CD4-positive, alpha-beta memory T cell (primary cell): ENCODE measurements around the gene CPEB4. TPM values are rescaled to one million over a fixed set of nuclear protein-coding genes. Genes with fewer than 3 reads are reported as not detected.
A peak's percentile ranks its signal among the peaks of the same experiment; 100 is the strongest.

ENCODE experiments used
- CTCF ChIA-PET: fragments of 350-600 bp; sonication (Branson Sonifier 250); formaldehyde crosslinking; loops from one replicate; lab custom pipeline; 2021; ENCODE audit warnings: inconsistent platforms; ENCODE audit not compliant: partially characterized antibody; lab: Charles Lee
- POLR2A ChIA-PET: fragments of 350-600 bp; sonication (Branson Sonifier 250); formaldehyde crosslinking; loops from one replicate; lab custom pipeline; 2021; ENCODE audit not compliant: partially characterized antibody; lab: Charles Lee
- DNase-seq, 5 donors: peaks; one replicate each; pipeline versions ENCODE4 v3.0.0 to v3.0.0-alpha.2; 2020 to 2022; ENCODE audit warnings: mixed read lengths in 1 of 5
- H3K27ac ChIP-seq: one replicate; pipeline ENCODE4 v1.7.0; 2013; ENCODE audit warnings: low read depth, low read length
- H3K27me3 ChIP-seq: 2 replicates; pipeline ENCODE4 v1.7.0; 2013; ENCODE audit warnings: mild to moderate bottlenecking, low read length, moderate library complexity; ENCODE audit not compliant: insufficient read depth
- H3K36me3 ChIP-seq: 2 replicates; pipeline ENCODE4 v1.7.0; 2013; ENCODE audit warnings: mild to moderate bottlenecking, low read length, moderate library complexity; ENCODE audit not compliant: insufficient read depth
- H3K4me1 ChIP-seq: 2 replicates; pipeline ENCODE4 v1.7.0; 2013; ENCODE audit warnings: mild to moderate bottlenecking, low read length, moderate library complexity; ENCODE audit not compliant: insufficient read depth
- H3K4me3 ChIP-seq, 2 donors: one replicate each; pipeline ENCODE4 v1.7.0; 2013; ENCODE audit warnings: low read length in 2 of 2, mild to moderate bottlenecking in 1 of 2
- H3K9me3 ChIP-seq, 2 donors: one replicate each; pipeline ENCODE4 v1.7.0; 2013; ENCODE audit warnings: low read length in 2 of 2, control low read depth in 1 of 2; ENCODE audit not compliant: control insufficient read depth in 1 of 2
- H3K27ac Mint-ChIP-seq, 7 donors: one replicate each; pipeline ENCODE4 v1.8.0; 2020 to 2021; ENCODE audit warnings: mixed read lengths in 7 of 7, mild to moderate bottlenecking in 6 of 7, inconsistent platforms in 3 of 7, moderate library complexity in 3 of 7
- H3K27me3 Mint-ChIP-seq, 2 donors: one replicate each; pipeline ENCODE4 v1.8.0; 2020 to 2021; ENCODE audit warnings: mixed read lengths in 2 of 2
- H3K36me3 Mint-ChIP-seq, 2 donors: one replicate each; pipeline ENCODE4 v1.8.0; 2020 to 2021; ENCODE audit warnings: mixed read lengths in 2 of 2, inconsistent platforms in 1 of 2, mild to moderate bottlenecking in 1 of 2
- H3K4me1 Mint-ChIP-seq, 4 donors: one replicate each; pipeline ENCODE4 v1.8.0; 2020 to 2021; ENCODE audit warnings: mixed read lengths in 4 of 4, mild to moderate bottlenecking in 1 of 4
- H3K4me3 Mint-ChIP-seq, 8 donors: one replicate each; pipeline ENCODE4 v1.8.0; 2020 to 2021; ENCODE audit warnings: mixed read lengths in 8 of 8, mild to moderate bottlenecking in 7 of 8, moderate library complexity in 6 of 8, inconsistent platforms in 3 of 8
- H3K9me3 Mint-ChIP-seq, 8 donors: one replicate each; pipeline ENCODE4 v1.8.0; 2020 to 2021; ENCODE audit warnings: mixed read lengths in 8 of 8, mild to moderate bottlenecking in 5 of 8, inconsistent platforms in 3 of 8, moderate library complexity in 1 of 8
- intact Hi-C: fragments of 100-400 bp; cut with micrococcal nuclease; formaldehyde crosslinking; loops from one replicate; pipeline ENCODE4 v1.15.1; 2023
- polyA plus RNA-seq, 2 donors: library from polyadenylated mRNA; unstranded; fragments of 300-500 nt; fragmentation: Illumina TruSeq; gene quantifications; one replicate each; pipeline ENCODE4 v1.2.3, GENCODE V29; 2021
- total RNA-seq, 2 experiments: library from RNA; stranded (reverse); gene quantifications; one replicate each; pipeline ENCODE4 v1.2.3, GENCODE V29; 2021

Gene CPEB4
- total and polyA plus RNA-seq, 4 experiments from 2014 or later: 1.9 to 18.3 (median 11.6) TPM

GRCh38 chr5:173941758-173942401 is 53.7 kb downstream of the CPEB4 start:
- H3K4me1 ChIP-seq: no peaks in the 10 kb centered on the region
- ChIA-PET CTCF (interaction anchor here (1.2 kb wide), 1 partner anchor 326 kb away, joined by 4 read pairs; no protein-coding TSS in a partner anchor), POLR2A (interaction anchor here (1.2 kb wide), 1 partner anchor 24 kb away, joined by 3 read pairs; no protein-coding TSS in a partner anchor)
- DNase-seq: no peak
- H3K4me1 Mint-ChIP-seq: peaks cover 0 to 5% (median 0%) of the 10 kb centered on the region in 4 donors
- no peaks in the 10 kb centered on the region for H3K9me3 ChIP-seq
- no peak overlapping the region for H3K4me3 ChIP-seq
- peaks cover 17 to 31% of the 10 kb centered on the region in 2 donors for H3K36me3 Mint-ChIP-seq
- no peak overlapping the region for H3K4me3 Mint-ChIP-seq
- no peaks in the 10 kb centered on the region for H3K27me3 ChIP-seq
- H3K27ac ChIP-seq: no peak overlapping the region
- intact Hi-C loops: no loop called here
- peaks cover 19% of the 10 kb centered on the region for H3K36me3 ChIP-seq
- no peaks in the 10 kb centered on the region for H3K27me3 Mint-ChIP-seq
- no peaks in the 10 kb centered on the region for H3K9me3 Mint-ChIP-seq
- H3K27ac Mint-ChIP-seq: peak overlapping the region in 1 of 7 donors; percentile 44

DNA sequence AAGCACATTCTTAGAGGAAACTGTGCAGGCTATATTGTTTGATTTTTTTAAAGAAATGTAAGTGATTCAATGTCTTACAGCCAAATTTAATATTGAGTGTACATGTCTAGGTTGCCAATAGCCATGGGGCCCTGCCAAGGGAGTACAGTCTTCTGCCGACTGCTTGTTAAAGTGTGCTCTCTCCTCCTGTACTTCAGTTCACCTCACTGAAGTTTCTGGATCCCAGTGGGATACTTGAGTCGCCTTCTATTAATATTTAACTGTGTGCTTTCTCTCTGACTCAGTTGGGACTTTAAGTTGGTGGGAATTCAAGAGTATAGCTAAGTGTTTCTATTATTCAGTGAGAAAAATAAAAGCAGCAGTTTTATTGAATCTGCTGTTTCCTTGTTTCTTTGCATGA is 56.4 kb downstream of the CPEB4 start:
- Histone ChIP-seq H3K4me1 (no peaks in the 10 kb centered on the region), H3K4me3 (no peak overlapping the region), H3K27me3 (no peaks in the 10 kb centered on the region), H3K27ac (no peak overlapping the region), H3K36me3 (peaks cover 32% of the 10 kb centered on the region), H3K9me3 (no peaks in the 10 kb centered on the region)
- Mint-ChIP-seq H3K4me3 (no peak overlapping the region), H3K27ac (no peak overlapping the region), H3K4me1 (peaks cover 0 to 6% (median 0%) of the 10 kb centered on the region in 4 donors), H3K9me3 (no peaks in the 10 kb centered on the region), H3K36me3 (peaks cover 40 to 52% of the 10 kb centered on the region in 2 donors), H3K27me3 (no peaks in the 10 kb centered on the region)
- DNase-seq: no peak
- intact Hi-C loops: no loop called here
- ChIA-PET CTCF (interaction anchor here (1.5 to 2.5 kb wide), 3 partner anchors 29 to 329 kb away, joined by 3 to 9 read pairs (median 8); partner anchors contain the start of gene BOD1), POLR2A (no interaction called here)

- Mint-ChIP-seq H3K27me3 (no peaks in the 10 kb centered on the region), H3K4me1 (peaks cover 0 to 6% (median 0%) of the 10 kb centered on the region in 4 donors), H3K27ac (peak overlapping the region in 2 of 7 donors; percentile 30 to 44), H3K4me3 (no peak overlapping the region), H3K36me3 (peaks cover 44 to 56% of the 10 kb centered on the region in 2 donors), H3K9me3 (no peaks in the 10 kb centered on the region)
- Histone ChIP-seq H3K36me3 (peaks cover 32% of the 10 kb centered on the region), H3K9me3 (no peaks in the 10 kb centered on the region), H3K27ac (no peak overlapping the region), H3K4me1 (no peaks in the 10 kb centered on the region), H3K27me3 (no peaks in the 10 kb centered on the region), H3K4me3 (no peak overlapping the region)
- CTCF ChIA-PET: interaction anchor here (1.8 kb wide), 1 partner anchor 19 kb away, joined by 7 read pairs; no protein-coding TSS in a partner anchor
- intact Hi-C loops: no loop called here
- DNase-seq: no peak
- POLR2A ChIA-PET: no interaction called here
These were observed 57.0 kb downstream of the CPEB4 start for GRCh38 chr5:173945160-173945559.

DNA sequence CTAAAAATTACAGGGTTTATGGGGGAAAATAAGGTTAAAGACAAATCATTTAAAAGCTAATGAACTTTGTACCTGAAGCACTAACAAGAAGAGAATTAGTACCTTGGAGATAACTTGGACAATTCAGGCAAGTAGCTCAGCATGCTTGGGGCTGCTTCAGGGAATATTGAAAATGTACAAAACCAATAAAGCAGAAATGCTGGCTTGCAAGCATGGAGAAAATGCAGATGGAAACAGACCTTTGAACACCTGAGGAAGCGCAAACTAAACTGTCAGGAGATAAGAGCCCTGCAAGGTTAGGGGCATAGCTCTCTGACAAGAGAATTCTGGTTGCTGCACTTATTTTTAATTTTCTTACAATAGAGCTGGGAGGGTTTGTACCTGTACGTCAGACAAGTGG is 58.2 kb downstream of the CPEB4 start:
- POLR2A ChIA-PET: no interaction called here

GRCh38 chr5:173950829-173951228 is 62.7 kb downstream of the CPEB4 start:
- no peaks in the 10 kb centered on the region for H3K4me1 ChIP-seq
- no peaks in the 10 kb centered on the region for H3K9me3 Mint-ChIP-seq
- H3K27me3 ChIP-seq: no peaks in the 10 kb centered on the region
- no peaks in the 10 kb centered on the region for H3K9me3 ChIP-seq
- intact Hi-C loops: no loop called here
- no peak overlapping the region for H3K27ac ChIP-seq
- peaks cover 0 to 2% (median 0%) of the 10 kb centered on the region in 4 donors for H3K4me1 Mint-ChIP-seq
- ChIA-PET CTCF (no interaction called here), POLR2A (no interaction called here)
- no peak overlapping the region for H3K27ac Mint-ChIP-seq
- H3K4me3 Mint-ChIP-seq: no peak overlapping the region
- H3K36me3 ChIP-seq: peaks cover 60% of the 10 kb centered on the region
- no peak overlapping the region for H3K4me3 ChIP-seq
- DNase-seq: no peak
- no peaks in the 10 kb centered on the region for H3K27me3 Mint-ChIP-seq
- H3K36me3 Mint-ChIP-seq: peaks cover 73 to 80% of the 10 kb centered on the region in 2 donors

More for the DNA sequence above, 58.2 kb downstream of the CPEB4 start:
- Mint-ChIP-seq H3K27ac (peak overlapping the region in 1 of 7 donors; percentile 14), H3K36me3 (peaks cover 44 to 64% of the 10 kb centered on the region in 2 donors), H3K4me1 (peaks cover 0 to 2% (median 0%) of the 10 kb centered on the region in 4 donors), H3K27me3 (no peaks in the 10 kb centered on the region), H3K9me3 (no peaks in the 10 kb centered on the region), H3K4me3 (no peak overlapping the region)
- Histone ChIP-seq H3K27me3 (no peaks in the 10 kb centered on the region), H3K36me3 (peaks cover 40% of the 10 kb centered on the region), H3K4me1 (no peaks in the 10 kb centered on the region), H3K9me3 (no peaks in the 10 kb centered on the region), H3K4me3 (no peak overlapping the region), H3K27ac (no peak overlapping the region)
- intact Hi-C loops: no loop called here
- DNase-seq: no peak
- CTCF ChIA-PET: interaction anchor here (1.8 kb wide), 1 partner anchor 20 kb away, joined by 7 read pairs; no protein-coding TSS in a partner anchor

GRCh38 chr5:173953528-173954090 is 65.5 kb downstream of the CPEB4 start:
- H3K4me1 Mint-ChIP-seq: no peaks in the 10 kb centered on the region
- no peaks in the 10 kb centered on the region for H3K27me3 ChIP-seq
- intact Hi-C loops: no loop called here
- no peaks in the 10 kb centered on the region for H3K27me3 Mint-ChIP-seq
- H3K4me3 ChIP-seq: no peak overlapping the region
- POLR2A ChIA-PET: no interaction called here
- no peaks in the 10 kb centered on the region for H3K9me3 ChIP-seq
- no peaks in the 10 kb centered on the region for H3K9me3 Mint-ChIP-seq
- no peak overlapping the region for H3K27ac Mint-ChIP-seq
- no peaks in the 10 kb centered on the region for H3K4me1 ChIP-seq
- H3K27ac ChIP-seq: no peak overlapping the region
- CTCF ChIA-PET: interaction anchor here (1.0 to 2.0 kb wide), 2 partner anchors 28 to 338 kb away, joined by 3 to 5 read pairs; no protein-coding TSS in a partner anchor
- peaks cover 53 to 65% of the 10 kb centered on the region in 2 donors for H3K36me3 Mint-ChIP-seq
- peaks cover 40% of the 10 kb centered on the region for H3K36me3 ChIP-seq
- no peak for DNase-seq
- no peak overlapping the region for H3K4me3 Mint-ChIP-seq
